Activated T-cell treated with anti-CD3 and anti-CD28 coated beads, Interleukin-2, amount 50 U/mL, for 72 hours (primary cell): ENCODE results near the gene HERPUD2. TPM values are rescaled to one million over a fixed set of nuclear protein-coding genes. Genes with fewer than 3 reads are reported as not detected.

Source experiments
- ATAC-seq, 2 donors: fragments of 150-1000 bp; cut with Tn5 transposase; replicated peaks in 1 of 2; 2 replicates each; pipeline ENCODE4 v1.10.0; 2021; ENCODE audit warnings: moderate library complexity in 2 of 2, mild to moderate bottlenecking in 1 of 2
- DNase-seq, 2 donors: peaks; one replicate each; pipeline ENCODE4 v3.0.0; 2021 to 2022; ENCODE audit warnings: mixed read lengths in 1 of 2
- H3K27ac Mint-ChIP-seq: one replicate; pipeline ENCODE4 v1.8.0; 2022; ENCODE audit warnings: mild to moderate bottlenecking, moderate library complexity, mixed read lengths
- H3K27me3 Mint-ChIP-seq: one replicate; pipeline ENCODE4 v1.8.0; 2022; ENCODE audit warnings: low read depth, mixed read lengths
- H3K36me3 Mint-ChIP-seq, 2 donors: one replicate each; pipeline ENCODE4 v1.8.0; 2022; ENCODE audit warnings: mixed read lengths in 2 of 2, mild to moderate bottlenecking in 1 of 2; ENCODE audit not compliant: insufficient read depth in 2 of 2
- H3K4me1 Mint-ChIP-seq: one replicate; pipeline ENCODE4 v1.8.0; 2022; ENCODE audit warnings: low read depth, mixed read lengths
- H3K4me3 Mint-ChIP-seq, 2 donors: one replicate each; pipeline ENCODE4 v1.8.0; 2022; ENCODE audit warnings: mild to moderate bottlenecking in 2 of 2, mixed read lengths in 2 of 2, moderate library complexity in 2 of 2
- H3K9me3 Mint-ChIP-seq, 2 donors: one replicate each; pipeline ENCODE4 v1.8.0; 2022; ENCODE audit warnings: mixed read lengths in 2 of 2
- total RNA-seq, 2 donors: library from RNA; stranded (reverse); gene quantifications; one replicate each; pipeline ENCODE4 v1.2.3, GENCODE V29; 2022

Gene HERPUD2
- total RNA-seq, 2 donors from 2014 or later, result 37.5 to 40.4 TPM

GRCh38 chr7:35652124-35652523 is 42.8 kb downstream of the HERPUD2 start:
- Mint-ChIP-seq H3K27me3 (no peaks in the 10 kb centered on the region), H3K36me3 (peaks cover 21 to 40% of the 10 kb centered on the region in 2 donors), H3K27ac (peak overlapping the region; percentile 91), H3K9me3 (peaks cover 13% of the 10 kb centered on the region in 2 donors), H3K4me1 (peaks cover 59% of the 10 kb centered on the region), H3K4me3 (peak overlapping the region; percentile 67 to 86)
- DNase-seq (peak; percentile 19 to 22), ATAC-seq (peak; percentile 53 to 54)

GRCh38 chr7:35650751-35651150 is 44.2 kb downstream of the HERPUD2 start:
- H3K4me1 Mint-ChIP-seq, result peaks cover 59% of the 10 kb centered on the region

GRCh38 chr7:35649711-35650110 is 45.2 kb downstream of the HERPUD2 start:
- Mint-ChIP-seq H3K36me3 (peaks cover 16 to 29% of the 10 kb centered on the region in 2 donors), H3K4me3 (no peak overlapping the region), H3K4me1 (peaks cover 51% of the 10 kb centered on the region)

More at GRCh38 chr7:35650751-35651150, 44.2 kb downstream of the HERPUD2 start:
- H3K27ac Mint-ChIP-seq, result no peak overlapping the region
- H3K9me3 Mint-ChIP-seq, result peaks cover 13% of the 10 kb centered on the region in 2 donors
- no peak for DNase-seq
- no peaks in the 10 kb centered on the region for H3K27me3 Mint-ChIP-seq
- ATAC-seq, result no peak
- no peak overlapping the region for H3K4me3 Mint-ChIP-seq
- peaks cover 21 to 37% of the 10 kb centered on the region in 2 donors for H3K36me3 Mint-ChIP-seq

GRCh38 chr7:35648367-35648766 is 46.6 kb downstream of the HERPUD2 start:
- H3K27ac Mint-ChIP-seq, result peak overlapping the region; percentile 18
- H3K9me3 Mint-ChIP-seq, result peaks cover 6 to 8% of the 10 kb centered on the region in 2 donors
- H3K4me3 Mint-ChIP-seq, result no peak overlapping the region
- no peak for ATAC-seq
- H3K27me3 Mint-ChIP-seq, result no peaks in the 10 kb centered on the region
- H3K4me1 Mint-ChIP-seq, result peaks cover 48% of the 10 kb centered on the region
- no peak for DNase-seq
- peaks cover 12 to 20% of the 10 kb centered on the region in 2 donors for H3K36me3 Mint-ChIP-seq

More at GRCh38 chr7:35649711-35650110, 45.2 kb downstream of the HERPUD2 start:
- no peaks in the 10 kb centered on the region for H3K27me3 Mint-ChIP-seq
- DNase-seq (no peak), ATAC-seq (no peak)
- H3K9me3 Mint-ChIP-seq, result peaks cover 9 to 10% of the 10 kb centered on the region in 2 donors
- peak overlapping the region; percentile 10 for H3K27ac Mint-ChIP-seq

- DNase-seq (no peak), ATAC-seq (no peak)
- Mint-ChIP-seq H3K9me3 (peaks cover 1 to 3% of the 10 kb centered on the region in 2 donors), H3K4me3 (peak overlapping the region in 1 of 2 donors; percentile 14), H3K4me1 (peaks cover 38% of the 10 kb centered on the region), H3K36me3 (peaks cover 4 to 9% of the 10 kb centered on the region in 2 donors), H3K27ac (no peak overlapping the region), H3K27me3 (no peaks in the 10 kb centered on the region)
These were observed 47.8 kb downstream of the HERPUD2 start for GRCh38 chr7:35647171-35647574.

- DNase-seq (no peak), ATAC-seq (no peak)
- H3K27ac Mint-ChIP-seq, result peak overlapping the region; percentile 68
- H3K27me3 Mint-ChIP-seq, result no peaks in the 10 kb centered on the region
- peaks cover 3 to 8% of the 10 kb centered on the region in 2 donors for H3K36me3 Mint-ChIP-seq
- peaks cover 42% of the 10 kb centered on the region for H3K4me1 Mint-ChIP-seq
- H3K9me3 Mint-ChIP-seq, result peaks cover 0 to 2% of the 10 kb centered on the region in 2 donors
- peak overlapping the region; percentile 41 to 70 for H3K4me3 Mint-ChIP-seq
These were observed 48.5 kb downstream of the HERPUD2 start for GRCh38 chr7:35646289-35647023.

- peak overlapping the region; percentile 91 for H3K27ac Mint-ChIP-seq
- DNase-seq (no peak), ATAC-seq (no peak)
- H3K9me3 Mint-ChIP-seq, result no peaks in the 10 kb centered on the region
- H3K4me1 Mint-ChIP-seq, result peaks cover 42% of the 10 kb centered on the region
- peak overlapping the region in 1 of 2 donors; percentile 43 for H3K4me3 Mint-ChIP-seq
- no peaks in the 10 kb centered on the region for H3K27me3 Mint-ChIP-seq
- peaks cover 0 to 5% of the 10 kb centered on the region in 2 donors for H3K36me3 Mint-ChIP-seq
These were observed 49.2 kb downstream of the HERPUD2 start for GRCh38 chr7:35645691-35646090.

GRCh38 chr7:35630024-35630972 is 64.6 kb downstream of the HERPUD2 start:
- no peak overlapping the region for H3K4me3 Mint-ChIP-seq
- no peaks in the 10 kb centered on the region for H3K27me3 Mint-ChIP-seq
- ATAC-seq, result peak in 1 of 2 donors; percentile 24
- H3K36me3 Mint-ChIP-seq, result peaks cover 2 to 13% of the 10 kb centered on the region in 2 donors
- no peaks in the 10 kb centered on the region for H3K4me1 Mint-ChIP-seq
- DNase-seq, result no peak
- no peak overlapping the region for H3K27ac Mint-ChIP-seq
- no peaks in the 10 kb centered on the region for H3K9me3 Mint-ChIP-seq

- Mint-ChIP-seq H3K27ac (no peak overlapping the region), H3K4me1 (no peaks in the 10 kb centered on the region), H3K27me3 (no peaks in the 10 kb centered on the region), H3K4me3 (no peak overlapping the region), H3K36me3 (no peaks in the 10 kb centered on the region), H3K9me3 (no peaks in the 10 kb centered on the region)
- peak; percentile 24 to 38 for DNase-seq
- ATAC-seq, result peak; percentile 70 to 79
These were observed 70.4 kb downstream of the HERPUD2 start for GRCh38 chr7:35624299-35625186.

- no peaks in the 10 kb centered on the region for H3K9me3 Mint-ChIP-seq
- H3K36me3 Mint-ChIP-seq, result no peaks in the 10 kb centered on the region
- DNase-seq (no peak), ATAC-seq (no peak)
- no peak overlapping the region for H3K27ac Mint-ChIP-seq
- H3K4me1 Mint-ChIP-seq, result no peaks in the 10 kb centered on the region
- H3K27me3 Mint-ChIP-seq, result no peaks in the 10 kb centered on the region
- H3K4me3 Mint-ChIP-seq, result no peak overlapping the region
These were observed 71.6 kb downstream of the HERPUD2 start for GRCh38 chr7:35623381-35623780.

GRCh38 chr7:35619863-35620262 is 75.1 kb downstream of the HERPUD2 start:
- Mint-ChIP-seq H3K27me3 (no peaks in the 10 kb centered on the region), H3K9me3 (no peaks in the 10 kb centered on the region), H3K4me1 (no peaks in the 10 kb centered on the region), H3K36me3 (no peaks in the 10 kb centered on the region), H3K27ac (no peak overlapping the region), H3K4me3 (no peak overlapping the region)
- no peak for ATAC-seq
- no peak for DNase-seq

- no peak for DNase-seq
- H3K36me3 Mint-ChIP-seq, result no peaks in the 10 kb centered on the region
- H3K27ac Mint-ChIP-seq, result no peak overlapping the region
- H3K4me1 Mint-ChIP-seq, result no peaks in the 10 kb centered on the region
- no peaks in the 10 kb centered on the region for H3K27me3 Mint-ChIP-seq
- H3K4me3 Mint-ChIP-seq, result no peak overlapping the region
- H3K9me3 Mint-ChIP-seq, result no peaks in the 10 kb centered on the region
- ATAC-seq, result no peak
These were observed 77.9 kb downstream of the HERPUD2 start for GRCh38 chr7:35617041-35617440.
